Measurements from ENCODE around the gene LAMA4.

Gene LAMA4

GRCh38 chr6:112253841-112254816 is at the start of gene LAMA4:
Gene LAMA4 (minus strand): TSS chr6:112254567. CDS start chr6:112254150, 417 bp downstream.
- peak; percentile 10 to 28 for DNase-seq

GRCh38 chr6:112302142-112302705 is 47.9 kb upstream of the LAMA4 start:
- no peak for DNase-seq

- no peak for DNase-seq
Measured at GRCh38 chr6:112300896-112301295, 46.5 kb upstream of the LAMA4 start.

- DNase-seq, result no peak
Measured at GRCh38 chr6:112298816-112299281, 44.5 kb upstream of the LAMA4 start.

- DNase-seq, result no peak
Measured at GRCh38 chr6:112298021-112298745, 43.8 kb upstream of the LAMA4 start.

- DNase-seq, result no peak
Measured at GRCh38 chr6:112296694-112297093, 42.3 kb upstream of the LAMA4 start.

GRCh38 chr6:112296122-112296521 is 41.8 kb upstream of the LAMA4 start:
- DNase-seq, result no peak

GRCh38 chr6:112291161-112291762 is 36.9 kb upstream of the LAMA4 start:
- DNase-seq, result no peak

GRCh38 chr6:112289038-112289566 is 34.7 kb upstream of the LAMA4 start:
- DNase-seq, result no peak

- no peak for DNase-seq
Measured at GRCh38 chr6:112288475-112288874, 34.1 kb upstream of the LAMA4 start.

GRCh38 chr6:112287577-112288225 is 33.3 kb upstream of the LAMA4 start:
- DNase-seq, result no peak

GRCh38 chr6:112286500-112287144 is 32.3 kb upstream of the LAMA4 start:
- DNase-seq, result no peak

- peak; percentile 43 to 57 for DNase-seq
Measured at GRCh38 chr6:112286010-112286409, 31.6 kb upstream of the LAMA4 start.

GRCh38 chr6:112284603-112285002 is 30.2 kb upstream of the LAMA4 start:
- DNase-seq, result no peak

- DNase-seq, result no peak
Measured at GRCh38 chr6:112283621-112284020, 29.3 kb upstream of the LAMA4 start.

GRCh38 chr6:112281821-112282615 is 27.7 kb upstream of the LAMA4 start:
- no peak for DNase-seq

GRCh38 chr6:112279031-112279935 is 24.9 kb upstream of the LAMA4 start:
- DNase-seq, result no peak

GRCh38 chr6:112275365-112275764 is 21.0 kb upstream of the LAMA4 start:
- no peak for DNase-seq

- no peak for DNase-seq
Measured at GRCh38 chr6:112274774-112275173, 20.4 kb upstream of the LAMA4 start.

- no peak for DNase-seq
Measured at GRCh38 chr6:112272799-112273198, 18.4 kb upstream of the LAMA4 start.
